GM18951 (cell line): ENCODE data around the gene BICC1.

ENCODE experiments used
- POLR2A ChIP-seq: IDR thresholded peaks from 4 replicates; pipeline ENCODE4 v1.6.1; 2011; ENCODE audit warnings: mild to moderate bottlenecking; ENCODE audit not compliant: insufficient read length, insufficient read depth; ENCODE audit errors: extremely low read depth
- in situ Hi-C: fragments of 300-500 bp; cut with MboI; formaldehyde crosslinking; loops from one replicate; pipeline ENCODE4 v1.12.0; 2022; ENCODE audit warnings: low sequenced_read_pairs, mixed read lengths, inconsistent platforms; ENCODE audit not compliant: unreplicated experiment

The BICC1 gene

DNA sequence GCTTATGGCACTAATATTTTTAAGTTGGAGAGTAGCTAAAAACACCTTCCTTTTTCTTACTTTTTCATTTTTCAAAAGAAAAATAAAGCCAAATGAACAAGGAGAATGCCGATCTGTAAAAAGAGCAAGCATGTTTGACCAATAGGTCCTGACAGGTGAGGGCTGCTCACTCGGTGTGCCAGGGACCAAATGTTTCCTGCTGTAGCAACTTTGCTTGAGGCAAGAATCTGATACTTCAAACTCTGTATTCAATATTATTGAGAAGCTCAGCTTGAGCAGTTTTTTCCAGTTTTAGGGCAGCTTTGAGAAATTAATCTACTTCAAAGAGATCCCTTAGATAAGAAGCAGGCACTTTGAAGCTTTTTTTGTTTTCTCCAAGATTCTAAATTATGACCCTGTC lies 298.1 kb downstream of the BICC1 start:
- no peak for TF ChIP-seq POLR2A

DNA sequence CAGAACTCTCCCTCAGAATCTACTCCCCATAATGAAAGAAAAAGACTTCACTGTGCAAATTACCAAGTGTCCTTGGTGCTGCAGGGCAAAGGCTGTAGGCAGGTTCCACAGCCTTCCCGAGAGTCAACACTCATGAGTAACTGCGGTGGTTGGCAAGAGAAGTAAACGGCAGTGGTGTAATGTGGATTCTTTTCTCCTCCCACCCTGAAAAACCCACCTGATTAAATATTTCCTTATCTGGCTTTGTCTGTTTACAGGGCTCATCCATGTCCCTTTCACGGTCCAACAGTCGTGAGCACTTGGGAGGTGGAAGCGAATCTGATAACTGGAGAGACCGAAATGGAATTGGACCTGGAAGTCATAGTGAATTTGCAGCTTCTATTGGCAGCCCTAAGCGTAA lies 300.9 kb downstream of the BICC1 start:
- TF ChIP-seq POLR2A, result no peak
- in situ Hi-C loops, result no loop called here

More for the DNA sequence above, 298.1 kb downstream of the BICC1 start:
- in situ Hi-C loops, result no loop called here

DNA sequence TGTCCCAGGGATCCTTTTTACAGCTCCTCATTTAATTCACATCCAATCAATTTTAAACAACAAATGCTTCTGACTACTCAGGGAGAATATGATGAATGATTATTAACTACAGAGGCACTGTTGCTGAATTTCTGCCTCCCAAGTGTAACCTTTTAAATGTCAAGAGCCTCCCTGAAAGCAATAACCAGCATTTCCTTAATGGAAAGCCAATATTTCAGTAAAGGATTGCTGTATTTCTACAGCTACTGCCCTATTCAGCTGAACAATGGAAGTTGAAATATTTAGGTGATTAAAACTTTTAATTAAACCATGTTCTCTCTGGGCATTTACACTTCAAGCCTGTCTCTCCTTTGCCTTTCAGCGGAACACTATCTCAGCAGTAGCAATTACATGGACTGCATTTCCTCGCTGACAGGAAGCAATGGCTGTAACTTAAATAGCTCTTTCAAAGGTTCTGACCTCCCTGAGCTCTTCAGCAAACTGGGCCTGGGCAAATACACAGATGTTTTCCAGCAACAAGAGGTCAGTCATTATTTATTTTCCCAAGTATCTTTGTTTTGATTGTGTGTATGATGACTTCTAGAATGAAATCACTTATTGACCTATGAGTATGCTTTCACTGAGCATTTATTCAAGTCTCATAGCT lies 304.7 kb downstream of the BICC1 start:
- TF ChIP-seq POLR2A, result no peak
- in situ Hi-C loops, result no loop called here

DNA sequence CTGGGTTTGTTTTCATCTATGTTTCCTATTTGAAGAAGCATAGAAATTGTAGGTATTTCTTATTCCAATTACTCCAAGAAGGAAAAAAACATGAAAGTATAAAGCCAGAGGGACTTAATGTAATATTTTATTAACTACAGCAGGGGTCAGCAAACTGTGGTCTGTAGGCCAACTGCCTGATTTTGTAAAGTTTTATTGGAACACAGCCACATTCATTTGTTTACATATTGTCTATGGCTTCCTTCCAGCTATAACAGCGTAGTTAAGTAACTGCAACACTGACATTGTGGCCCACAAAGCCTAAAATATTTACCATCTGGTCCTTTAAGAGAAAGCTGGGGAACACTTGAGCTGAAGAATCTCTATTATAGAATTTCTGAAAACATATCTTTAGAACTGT lies 306.2 kb downstream of the BICC1 start:
- in situ Hi-C loops, result no loop called here
- TF ChIP-seq POLR2A, result no peak

DNA sequence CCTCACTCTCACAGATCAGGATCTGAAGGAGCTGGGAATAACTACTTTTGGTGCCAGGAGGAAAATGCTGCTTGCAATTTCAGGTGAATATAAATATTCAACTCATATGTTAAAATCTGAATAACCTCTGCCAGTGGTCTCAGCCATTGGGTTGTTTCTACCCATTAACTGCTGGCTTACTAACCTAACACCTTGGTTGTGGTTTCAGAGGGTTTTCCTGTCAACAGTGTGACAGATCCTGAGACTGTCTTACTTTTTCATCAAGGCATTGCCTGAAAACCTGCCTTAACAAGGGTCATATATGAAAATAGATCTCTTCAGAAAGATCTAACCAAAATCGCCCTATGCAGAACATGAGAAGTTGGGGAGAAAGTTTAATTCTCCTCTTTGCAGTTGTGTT lies 307.7 kb downstream of the BICC1 start:
- in situ Hi-C loops, result no loop called here
- TF ChIP-seq POLR2A, result no peak

DNA sequence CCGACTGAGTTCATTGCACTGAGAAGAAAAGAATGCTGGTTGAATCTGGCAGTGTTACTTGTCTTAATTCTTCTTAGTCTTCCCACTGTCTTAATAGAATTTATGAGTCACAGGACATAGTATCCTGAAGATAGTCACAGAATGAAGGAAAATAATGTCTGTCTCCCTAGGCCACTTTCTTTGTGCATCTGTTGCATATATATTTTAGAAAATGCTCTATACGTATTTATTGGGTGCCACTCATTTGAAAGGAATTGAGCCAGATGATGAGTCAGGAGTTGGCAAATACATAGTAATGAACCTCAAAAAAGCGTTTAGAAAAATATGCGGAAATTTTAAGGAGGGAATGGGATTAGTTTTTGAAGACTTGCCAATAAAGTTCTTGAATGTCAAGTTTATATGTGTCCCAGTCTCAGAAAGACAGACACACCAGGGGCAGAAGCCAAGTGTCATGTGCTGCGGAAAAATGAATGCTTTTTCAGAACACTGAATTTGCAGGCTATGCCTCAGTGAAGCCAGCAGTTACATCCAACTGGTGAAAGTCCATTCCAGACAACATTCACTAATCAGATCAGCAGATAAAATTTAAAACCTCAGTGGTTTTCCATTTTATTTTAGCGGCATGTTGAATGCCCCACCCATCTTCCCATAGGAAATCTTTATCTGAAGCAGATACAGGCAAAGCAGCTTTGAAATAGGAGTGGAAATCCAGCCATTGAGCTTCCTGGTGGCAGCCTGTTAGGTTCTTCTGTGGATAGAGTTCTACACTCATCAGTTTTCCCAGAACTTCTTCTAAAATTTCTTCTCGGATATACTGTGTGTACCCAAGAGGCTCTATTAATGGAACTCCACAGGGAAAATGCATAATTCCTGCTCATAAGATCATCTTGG lies 308.4 kb downstream of the BICC1 start:
- in situ Hi-C loops, result no loop called here
- TF ChIP-seq POLR2A, result no peak

DNA sequence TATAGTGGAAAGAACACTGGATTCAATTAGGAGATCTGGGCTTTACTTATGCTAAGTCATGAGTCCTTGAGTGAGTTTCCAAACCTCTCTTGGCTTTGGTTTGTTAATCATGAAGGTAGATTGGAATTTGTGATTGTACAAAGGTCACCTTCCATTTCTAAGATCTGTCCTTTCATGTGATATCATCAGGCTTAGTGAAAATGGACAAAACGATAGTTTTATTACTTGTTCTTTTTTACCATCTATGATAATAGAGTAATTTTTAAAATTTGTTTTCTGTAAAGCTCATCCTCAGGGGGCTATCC lies 309.0 kb downstream of the BICC1 start:
- in situ Hi-C loops, result no loop called here
- TF ChIP-seq POLR2A, result no peak

DNA sequence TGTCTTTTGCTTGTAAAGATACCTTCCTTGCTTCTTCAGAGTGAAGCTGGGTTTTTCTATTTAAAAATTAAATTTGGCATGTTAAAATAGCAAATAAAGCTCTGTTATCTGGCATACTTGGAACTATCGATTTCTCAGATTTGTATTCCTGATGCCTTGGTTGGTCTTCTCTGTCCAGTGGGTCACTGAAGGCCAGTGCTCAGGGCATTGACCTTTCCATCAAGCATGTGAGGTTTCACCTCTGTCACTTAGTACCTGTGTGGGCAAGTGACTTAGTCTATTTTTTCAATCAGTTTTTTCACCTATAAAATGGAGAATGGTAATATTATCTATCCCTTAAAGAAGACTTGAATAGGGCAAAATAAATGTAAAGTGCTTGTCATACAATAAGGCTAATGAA lies 311.3 kb downstream of the BICC1 start:
- TF ChIP-seq POLR2A, result no peak
- in situ Hi-C loops, result no loop called here

DNA sequence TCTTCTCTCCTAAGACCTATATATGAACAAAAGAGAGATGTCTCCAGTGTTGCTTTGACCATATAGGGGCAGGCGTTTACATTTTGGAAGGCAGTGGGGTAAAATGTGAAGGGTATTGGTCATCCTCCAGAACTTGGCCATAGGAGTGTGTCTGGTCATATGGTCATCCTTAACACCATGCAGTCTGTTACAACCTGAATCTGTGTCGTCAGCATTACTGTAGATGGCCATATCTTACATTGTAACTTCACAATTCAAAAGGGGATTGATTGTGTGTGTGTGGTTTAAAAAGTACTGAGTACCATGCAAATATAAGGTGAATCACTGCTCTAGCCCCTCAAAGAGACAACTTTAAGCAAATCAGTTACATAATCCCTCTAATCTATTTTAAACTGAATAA lies 311.7 kb downstream of the BICC1 start:
- in situ Hi-C loops, result no loop called here
- no peak for TF ChIP-seq POLR2A

DNA sequence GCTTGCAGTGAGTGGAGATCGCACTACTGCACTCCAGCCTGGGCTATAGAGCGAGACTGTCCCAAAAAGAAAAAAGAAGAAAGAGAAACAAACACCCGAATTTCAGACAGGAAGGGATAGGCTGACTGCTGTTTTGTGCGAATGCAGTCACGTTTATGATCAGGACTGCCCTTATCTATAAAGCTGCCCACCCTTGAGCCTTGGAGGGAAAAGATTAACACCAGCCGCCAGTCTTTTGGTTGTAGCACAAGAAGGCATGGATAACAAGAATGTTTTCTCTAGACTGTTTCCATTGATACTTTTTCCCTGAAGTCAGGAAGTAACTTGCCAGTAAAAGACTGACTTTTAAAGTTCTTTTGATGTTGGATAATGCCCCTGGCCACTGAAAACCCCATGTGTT lies 314.0 kb downstream of the BICC1 start:
- TF ChIP-seq POLR2A, result no peak
- in situ Hi-C loops, result no loop called here

DNA sequence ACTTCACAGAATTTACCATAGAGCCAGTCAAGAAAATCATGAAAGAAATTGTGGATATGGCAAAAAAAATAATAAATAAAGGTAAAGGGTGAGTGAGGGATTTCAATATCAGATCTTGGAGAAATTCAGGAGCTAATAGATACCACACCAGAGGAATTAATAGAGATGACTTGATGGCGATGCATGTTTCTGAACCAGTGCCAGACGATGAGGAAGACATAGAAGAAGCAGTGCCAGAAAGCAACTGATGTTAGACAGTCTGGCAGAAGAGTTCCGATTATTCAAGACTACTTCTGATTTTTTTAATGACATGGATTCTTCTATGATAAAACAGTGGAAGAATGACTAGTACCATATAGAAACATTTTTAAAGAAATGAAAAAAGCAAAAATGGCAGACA lies 314.7 kb downstream of the BICC1 start:
- no peak for TF ChIP-seq POLR2A
- in situ Hi-C loops, result no loop called here

DNA sequence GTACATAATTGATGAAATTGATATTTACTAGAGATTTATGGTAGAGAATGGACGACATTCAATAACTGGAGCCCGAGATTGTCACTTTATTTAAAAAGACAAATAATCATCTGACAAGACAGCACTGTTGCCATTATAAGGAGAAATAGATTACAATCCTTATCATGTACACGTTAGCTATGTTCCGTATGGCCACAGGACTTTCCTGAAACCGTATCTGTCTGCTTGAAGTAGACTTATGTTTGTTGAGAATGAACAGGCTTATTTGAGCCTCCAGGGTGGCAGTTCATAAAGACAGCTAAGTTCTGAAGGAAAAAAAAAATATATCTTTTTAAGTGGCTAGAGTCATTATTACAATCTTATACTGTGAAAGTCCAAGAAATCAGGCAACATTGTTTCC lies 317.2 kb downstream of the BICC1 start:
- in situ Hi-C loops, result no loop called here
- TF ChIP-seq POLR2A, result no peak

DNA sequence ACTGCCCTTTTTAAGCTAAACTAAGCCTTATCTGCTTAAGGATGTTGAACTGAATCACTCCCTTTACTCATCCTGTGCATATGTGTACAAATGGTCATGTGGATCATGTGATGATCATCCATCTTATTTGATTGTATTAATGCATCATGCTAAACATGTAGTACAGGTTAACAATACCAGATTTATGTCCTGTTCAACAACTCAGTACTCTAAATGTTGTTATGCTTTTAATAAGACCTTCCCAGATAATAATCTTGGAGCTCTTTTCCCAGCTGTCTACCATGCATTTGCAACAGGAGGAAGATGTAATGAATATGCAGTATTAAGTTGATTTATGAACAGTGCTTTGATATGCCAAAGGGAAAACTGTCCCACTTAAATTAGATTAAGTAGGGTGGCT lies 318.0 kb downstream of the BICC1 start:
- no peak for TF ChIP-seq POLR2A
- in situ Hi-C loops, result no loop called here
